Stimulated activated naive CD8-positive, alpha-beta T cell treated with anti-CD3 and anti-CD28 coated beads, Interleukin-15, Interleukin-2, amounts not matched to agents 100 U/mL and 50 U/mL, for 24 hours (primary cell): ENCODE results near the gene IL6R.

Experiments used
- ATAC-seq: fragments of 150-1000 bp; cut with Tn5 transposase; one replicate; pipeline ENCODE4 v1.10.0; 2021
- DNase-seq: peaks from one replicate; pipeline ENCODE4 v3.0.0; 2021

Gene IL6R

GRCh38 chr1:154453574-154454352 is 48.6 kb downstream of the IL6R start:
- DNase-seq (peak; percentile 40), ATAC-seq (peak; percentile 40)

- DNase-seq (no peak), ATAC-seq (no peak)
Measured at GRCh38 chr1:154454386-154455120, 49.4 kb downstream of the IL6R start.

DNA sequence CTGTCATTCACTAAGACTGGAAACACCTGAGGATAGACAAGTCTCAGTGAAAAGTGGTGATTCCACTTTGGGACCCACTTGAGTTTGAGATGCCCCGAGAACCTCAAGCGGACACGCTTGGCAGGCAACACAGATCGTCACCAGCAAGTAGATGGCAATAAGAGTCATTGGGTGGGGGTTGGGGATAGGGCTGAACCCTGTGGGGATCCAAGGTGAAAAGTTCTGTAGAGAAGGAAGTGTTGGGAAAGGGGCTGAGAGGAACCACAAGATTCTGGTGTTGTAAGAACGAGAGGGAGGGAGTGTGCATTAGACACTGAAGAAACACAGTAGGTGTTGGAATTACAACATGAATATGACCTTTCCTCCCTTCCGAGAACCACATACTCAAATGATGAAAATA is 51.5 kb downstream of the IL6R start:
- ATAC-seq = no peak
- no peak for DNase-seq

DNA sequence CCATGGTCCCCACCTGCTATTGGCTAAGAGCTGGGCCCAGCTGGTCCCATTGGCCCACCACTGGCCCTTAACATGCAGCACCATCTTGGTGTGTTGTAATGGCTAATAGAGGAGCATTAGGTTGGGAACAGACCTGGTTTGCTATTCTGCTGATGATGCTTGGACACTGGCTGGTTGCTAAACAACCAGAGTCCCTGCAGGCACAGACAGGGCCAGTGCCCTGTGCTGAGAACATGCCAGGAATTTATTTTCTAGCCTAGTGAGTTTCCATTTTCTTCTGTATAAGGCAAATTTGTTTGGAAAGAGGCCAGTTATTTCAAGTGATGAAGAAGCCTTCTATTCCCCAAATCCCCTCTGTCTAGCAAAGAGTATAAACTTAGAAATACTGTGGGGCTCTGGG is 53.9 kb downstream of the IL6R start:
- DNase-seq = no peak
- ATAC-seq = no peak

DNA sequence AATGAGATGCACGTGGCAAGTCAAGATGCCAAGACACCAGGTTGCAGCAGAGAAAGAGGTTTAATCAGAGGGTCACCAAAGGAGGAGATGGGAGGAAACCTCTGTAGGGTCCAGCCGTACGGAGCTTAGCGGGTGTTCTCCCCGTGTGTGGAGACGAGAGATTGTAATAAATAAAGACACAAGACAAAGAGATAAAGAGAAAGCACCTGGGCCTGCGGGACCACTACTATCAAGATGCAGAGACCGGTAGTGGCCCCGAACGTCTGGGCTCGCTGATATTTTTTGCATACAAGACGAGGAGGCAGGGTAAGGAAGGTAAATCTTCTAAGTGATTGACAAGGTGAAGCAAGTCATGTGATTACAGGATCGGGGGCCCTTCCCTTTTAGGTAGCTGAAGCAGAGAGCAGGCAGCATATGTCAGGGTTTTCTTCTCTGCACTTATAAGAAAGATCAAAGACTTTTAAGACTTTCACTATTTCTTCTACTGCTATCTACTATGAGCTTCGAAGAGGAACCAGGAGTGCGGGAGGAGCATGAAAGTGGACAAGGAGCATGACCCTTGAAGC is 55.6 kb downstream of the IL6R start:
- ATAC-seq = no peak
- no peak for DNase-seq

DNA sequence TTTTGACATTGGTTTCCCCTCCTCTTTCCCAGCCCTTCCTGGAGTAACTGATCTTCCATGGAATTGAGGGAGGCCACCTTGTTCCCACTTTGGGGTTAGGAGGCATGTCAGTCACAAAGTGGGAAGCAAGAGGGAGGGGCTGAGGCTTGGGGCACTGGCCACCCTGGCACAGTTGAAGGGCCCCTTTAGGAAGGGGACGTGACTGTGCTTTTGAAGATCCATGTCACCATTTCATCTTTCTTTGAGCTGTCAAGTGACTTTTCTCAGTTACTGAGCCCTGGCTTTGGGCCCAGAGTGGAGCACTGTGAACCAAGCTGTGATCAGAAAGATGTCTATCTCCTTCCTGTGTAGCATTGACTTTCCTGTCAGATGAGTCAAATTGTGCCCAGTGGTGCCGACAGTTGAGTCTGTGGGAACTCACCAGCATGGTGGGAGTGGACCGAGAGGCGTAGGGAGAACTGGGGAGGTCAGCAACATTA is 58.4 kb downstream of the IL6R start:
- peak; percentile 88 for ATAC-seq
- DNase-seq = peak; percentile 51

GRCh38 chr1:154465621-154466195 is 60.6 kb downstream of the IL6R start:
- ATAC-seq (no peak), DNase-seq (no peak)

- ATAC-seq = no peak
- no peak for DNase-seq
Measured at GRCh38 chr1:154466206-154466605, 61.1 kb downstream of the IL6R start.

DNA sequence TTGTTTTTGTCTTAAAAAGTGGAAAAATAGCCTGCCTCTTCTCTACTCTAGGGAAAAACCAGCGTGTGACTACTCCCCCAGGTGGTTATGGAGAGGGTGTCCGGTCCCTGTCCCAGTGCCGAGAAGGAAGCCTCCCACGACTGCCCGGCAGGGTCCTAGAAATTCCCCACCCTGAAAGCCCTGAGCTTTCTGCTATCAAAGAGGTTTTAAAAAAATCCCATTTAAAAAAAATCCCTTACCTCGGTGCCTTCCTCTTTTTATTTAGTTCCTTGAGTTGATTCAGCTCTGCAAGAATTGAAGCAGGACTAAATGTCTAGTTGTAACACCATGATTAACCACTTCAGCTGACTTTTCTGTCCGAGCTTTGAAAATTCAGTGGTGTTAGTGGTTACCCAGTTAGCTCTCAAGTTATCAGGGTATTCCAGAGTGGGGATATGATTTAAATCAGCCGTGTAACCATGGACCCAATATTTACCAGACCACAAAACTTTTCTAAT is 61.8 kb downstream of the IL6R start:
- no peak for DNase-seq
- ATAC-seq = no peak

- no peak for ATAC-seq
- no peak for DNase-seq
Measured at GRCh38 chr1:154467434-154468102, 62.4 kb downstream of the IL6R start.

GRCh38 chr1:154468535-154469250 is 63.5 kb downstream of the IL6R start:
- ATAC-seq = no peak
- no peak for DNase-seq

DNA sequence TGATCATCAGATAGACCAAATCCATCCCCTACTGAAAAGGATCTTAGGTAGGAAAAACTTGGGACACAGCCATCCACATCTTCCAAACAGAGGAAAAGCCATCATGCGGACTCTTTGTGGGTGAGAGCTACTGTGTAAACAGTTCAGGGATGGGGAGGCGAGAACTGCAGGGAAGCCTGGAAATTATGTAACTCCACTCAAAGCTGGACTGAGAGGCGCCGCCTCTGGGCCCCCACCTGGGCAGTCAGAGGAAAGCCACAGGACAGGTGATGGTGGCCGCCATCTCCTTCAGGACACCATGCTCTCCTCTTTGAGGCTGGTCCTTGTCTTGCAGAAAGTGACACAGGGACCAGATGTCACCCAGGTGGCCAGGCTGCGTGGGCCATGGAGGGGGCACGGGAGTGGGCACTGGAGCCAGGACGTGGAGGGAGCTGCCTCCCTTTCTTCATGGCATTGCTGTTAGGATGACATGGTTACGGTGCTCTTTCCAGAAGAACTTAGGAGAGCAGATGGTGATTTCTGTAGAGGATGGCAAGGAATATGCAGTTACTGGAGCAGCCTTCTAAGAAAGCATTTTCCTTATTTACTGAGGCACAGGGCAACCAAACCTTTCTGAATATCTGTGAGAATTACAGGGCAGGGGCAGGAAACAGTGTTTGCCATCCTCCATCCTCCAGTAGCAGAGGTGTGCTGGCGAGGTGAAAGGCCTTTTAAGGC is 64.9 kb downstream of the IL6R start:
- DNase-seq = no peak
- no peak for ATAC-seq

GRCh38 chr1:154471304-154471703 is 66.2 kb downstream of the IL6R start:
- ATAC-seq (no peak), DNase-seq (no peak)

- no peak for DNase-seq
- ATAC-seq = no peak
Measured at GRCh38 chr1:154474802-154475201, 69.7 kb downstream of the IL6R start.

- DNase-seq (no peak), ATAC-seq (no peak)
Measured at GRCh38 chr1:154476791-154477190, 71.6 kb downstream of the IL6R start.

DNA sequence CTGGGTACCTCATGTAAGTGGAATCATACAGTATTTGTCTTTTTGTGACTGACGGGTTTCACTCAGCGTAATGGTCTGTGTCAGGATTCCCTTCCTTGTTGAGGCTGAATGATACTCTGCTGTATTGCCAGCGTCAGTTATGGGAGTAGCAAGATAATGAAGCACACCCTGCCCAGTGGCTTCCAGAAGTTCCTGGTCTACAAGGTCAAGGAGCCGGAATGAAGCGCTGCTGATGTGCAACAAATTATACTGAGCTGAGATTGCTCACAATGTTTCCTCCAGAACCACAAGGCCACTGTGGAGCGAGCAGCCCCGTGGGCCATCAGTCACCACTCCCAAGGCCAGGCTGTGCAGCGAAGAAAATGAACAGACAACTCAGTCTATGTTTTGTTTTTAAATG is 72.9 kb downstream of the IL6R start:
- no peak for ATAC-seq
- DNase-seq = no peak

- no peak for DNase-seq
- ATAC-seq = no peak
Measured at GRCh38 chr1:154478639-154479038, 73.5 kb downstream of the IL6R start.

- ATAC-seq (peak; percentile 88), DNase-seq (peak; percentile 57)
Measured at GRCh38 chr1:154479764-154480421, 74.8 kb downstream of the IL6R start.

DNA sequence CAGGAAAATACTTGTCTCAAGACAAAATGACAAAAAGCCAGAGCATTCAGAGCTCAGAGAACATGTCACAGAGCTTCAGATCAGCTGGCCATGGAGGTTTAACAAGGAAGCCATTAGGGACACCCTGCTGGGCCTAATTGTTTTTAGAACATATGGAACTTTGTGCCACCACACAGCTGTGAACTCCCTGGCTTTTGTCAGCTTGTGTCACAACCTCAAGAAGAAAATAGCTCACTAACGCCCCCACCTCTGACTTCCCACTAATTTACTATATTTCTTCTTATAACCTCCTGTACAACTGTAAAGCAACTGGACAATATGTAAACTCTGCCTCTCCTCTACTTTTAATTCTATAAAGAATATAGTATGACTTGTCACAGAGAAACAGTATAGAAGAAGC is 75.9 kb downstream of the IL6R start:
- DNase-seq (no peak), ATAC-seq (no peak)
